Dermis blood vessel endothelial cell (primary cell): ENCODE measurements around the gene SMAD5. TPM values are rescaled to one million over a fixed set of nuclear protein-coding genes. Genes with fewer than 3 reads are reported as not detected.
A peak's percentile ranks its signal among the peaks of the same experiment; 100 is the strongest.

Experiments used
- DNase-seq: peaks from one replicate; pipeline ENCODE4 v3.0.0; 2010
- total RNA-seq: library from RNA; depleted of rRNA; stranded (reverse); fragments of >200 nt; gene quantifications from 2 replicates; pipeline ENCODE4 v1.2.3, GENCODE V29; 2014

Gene SMAD5
- 41.4 and 49.5 TPM in 2 replicates for total RNA-seq

GRCh38 chr5:136132557-136133221 lies at the start of gene SMAD5:
Gene SMAD5, plus strand, starts transcription at chr5:136132845. Its CDS starts 20,916 bp downstream, at chr5:136153761.
- peak; percentile 98 for DNase-seq

GRCh38 chr5:136084698-136085097 lies 47.9 kb upstream of the SMAD5 start:
- no peak for DNase-seq

- no peak for DNase-seq
These were observed 45.7 kb upstream of the SMAD5 start for GRCh38 chr5:136086783-136087566.

GRCh38 chr5:136087961-136088871 lies 44.4 kb upstream of the SMAD5 start:
- DNase-seq = peak; percentile 81

- DNase-seq = peak; percentile 19
These were observed 42.9 kb upstream of the SMAD5 start for GRCh38 chr5:136089791-136090190.

GRCh38 chr5:136090319-136090718 lies 42.3 kb upstream of the SMAD5 start:
- DNase-seq = no peak

GRCh38 chr5:136094189-136094912 lies 38.3 kb upstream of the SMAD5 start:
- no peak for DNase-seq

GRCh38 chr5:136094913-136095641 lies 37.6 kb upstream of the SMAD5 start:
- no peak for DNase-seq

- no peak for DNase-seq
These were observed 34.5 kb upstream of the SMAD5 start for GRCh38 chr5:136098176-136098575.

- DNase-seq = no peak
These were observed 32.8 kb upstream of the SMAD5 start for GRCh38 chr5:136099870-136100269.

GRCh38 chr5:136101884-136102283 lies 30.8 kb upstream of the SMAD5 start:
- no peak for DNase-seq

GRCh38 chr5:136103118-136103517 lies 29.5 kb upstream of the SMAD5 start:
- DNase-seq = no peak

- DNase-seq = peak; percentile 26
These were observed 28.2 kb upstream of the SMAD5 start for GRCh38 chr5:136104306-136104965.

GRCh38 chr5:136106351-136107031 lies 26.2 kb upstream of the SMAD5 start:
- no peak for DNase-seq

GRCh38 chr5:136108180-136108611 lies 24.4 kb upstream of the SMAD5 start:
- DNase-seq = no peak

- no peak for DNase-seq
These were observed 23.9 kb upstream of the SMAD5 start for GRCh38 chr5:136108766-136109165.

- no peak for DNase-seq
These were observed 23.1 kb upstream of the SMAD5 start for GRCh38 chr5:136109453-136110135.

- DNase-seq = no peak
These were observed 19.0 kb upstream of the SMAD5 start for GRCh38 chr5:136113606-136114005.

GRCh38 chr5:136114414-136115125 lies 18.1 kb upstream of the SMAD5 start:
- no peak for DNase-seq
